Natural killer cell (primary cell): ENCODE results near the gene PDYN. TPM values are rescaled to one million over a fixed set of nuclear protein-coding genes. Genes with fewer than 3 reads are reported as not detected.

Experiments
- ATAC-seq, 3 donors: fragments of 150-1000 bp in 2 of 3; fragments of 200-7000 bp in 1 of 3; cut with Tn5 transposase; 1 replicate in 1 of 3; 2 replicates in 2 of 3; pipeline ENCODE4 v1.10.0; 2021; ENCODE audit warnings: mild to moderate bottlenecking in 2 of 3, moderate library complexity in 2 of 3
- DNase-seq, 2 donors: peaks; one replicate each; pipeline versions ENCODE4 v3.0.0 to v3.0.0-alpha.2; 2013 to 2021; ENCODE audit warnings: mixed read lengths in 1 of 2
- H3K27ac ChIP-seq: one replicate; pipeline ENCODE4 v1.5.1; 2013; ENCODE audit warnings: mild to moderate bottlenecking, low read length
- H3K27me3 ChIP-seq: one replicate; pipeline ENCODE4 v1.6.1; 2013; ENCODE audit warnings: low read length; ENCODE audit not compliant: control insufficient read depth, insufficient read depth
- H3K36me3 ChIP-seq: one replicate; pipeline ENCODE4 v1.6.1; 2013; ENCODE audit warnings: low read length; ENCODE audit not compliant: control insufficient read depth, insufficient read depth
- H3K4me1 ChIP-seq: one replicate; pipeline ENCODE4 v1.6.1; 2013; ENCODE audit warnings: low read length; ENCODE audit not compliant: control insufficient read depth, insufficient read depth
- H3K4me3 ChIP-seq: one replicate; pipeline ENCODE4 v1.5.1; 2013; ENCODE audit warnings: low read length
- H3K9me3 ChIP-seq: one replicate; pipeline ENCODE4 v1.6.1; 2013; ENCODE audit warnings: low read length; ENCODE audit not compliant: control insufficient read depth, insufficient read depth
- H3K27ac Mint-ChIP-seq, 2 donors: one replicate each; pipeline ENCODE4 v1.8.0; 2022; ENCODE audit warnings: mild to moderate bottlenecking in 2 of 2, mixed read lengths in 2 of 2, moderate library complexity in 1 of 2
- H3K27me3 Mint-ChIP-seq, 2 donors: one replicate each; pipeline ENCODE4 v1.8.0; 2022; ENCODE audit warnings: low read depth in 2 of 2, mixed read lengths in 2 of 2
- H3K36me3 Mint-ChIP-seq: one replicate; pipeline ENCODE4 v1.8.0; 2022; ENCODE audit warnings: mixed read lengths
- H3K4me1 Mint-ChIP-seq, 2 donors: one replicate each; pipeline ENCODE4 v1.8.0; 2022; ENCODE audit warnings: mixed read lengths in 2 of 2
- H3K4me3 Mint-ChIP-seq: one replicate; pipeline ENCODE4 v1.8.0; 2022; ENCODE audit warnings: mild to moderate bottlenecking, moderate library complexity, mixed read lengths
- H3K9me3 Mint-ChIP-seq, 2 donors: one replicate each; pipeline ENCODE4 v1.8.0; 2022; ENCODE audit warnings: mixed read lengths in 2 of 2
- WGBS: methylation state at CpG from one replicate; pipeline ENCODE4 v1.1.7; 2013; ENCODE audit warnings: missing lambda C conversion rate; ENCODE audit not compliant: insufficient coverage; 5-methylcytosine and 5-hydroxymethylcytosine counted together
- intact Hi-C: fragments of 100-400 bp; cut with micrococcal nuclease; formaldehyde crosslinking; loops from one replicate; pipeline ENCODE4 v1.14.2; 2022
- total RNA-seq, 4 donors: library from RNA; stranded (reverse); fragments of 120-200 nt in 1 of 4; gene quantifications; one replicate each; pipeline versions ENCODE4 v1.2.3 to v1.2.4, GENCODE V29; 2013 to 2022
- TF ChIP-seq, protein P1 (sequence below): fragments of 200-600 bp; IDR thresholded peaks from one replicate; pipeline ENCODE4 v1.8.0; 2022; ENCODE audit warnings: antibody characterized with exemption

The PDYN gene
- total RNA-seq, 3 donors from 2014 or later (not counting 1 experiment from before 2014, with no cell fraction given) = not detected

DNA sequence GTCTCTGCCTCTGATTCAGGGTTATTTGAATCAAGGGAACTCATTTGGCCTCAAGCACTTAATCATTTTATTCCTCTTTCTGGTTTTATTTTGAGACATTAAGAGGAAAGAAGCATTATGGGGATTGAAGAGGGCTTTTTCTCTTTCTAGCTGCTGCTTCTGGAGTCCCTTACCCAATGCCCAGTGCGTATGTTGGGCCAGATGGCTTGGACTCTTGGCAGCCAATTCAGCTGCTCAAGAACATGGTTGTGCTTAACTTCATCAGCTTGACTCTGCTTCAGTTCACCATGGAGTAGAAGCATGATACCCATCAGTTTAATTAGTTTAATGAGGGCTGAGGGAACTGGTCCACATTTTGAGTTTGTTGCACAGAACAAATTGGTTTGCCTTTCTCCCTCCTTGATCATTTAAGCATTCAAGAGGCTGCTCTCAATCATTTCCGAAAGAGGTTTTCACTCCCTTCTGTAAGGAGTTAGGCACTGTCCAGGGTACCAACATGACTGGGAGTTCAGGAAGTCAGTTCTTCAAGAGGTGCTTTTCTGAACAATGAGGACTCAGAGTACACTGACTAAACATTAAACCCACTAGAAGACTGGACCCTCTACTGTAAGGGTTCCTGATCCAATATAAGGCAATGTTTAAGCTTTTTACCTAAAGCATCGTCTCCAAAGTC is 14.6 kb downstream of the PDYN start:
- no peak overlapping the region for H3K4me3 ChIP-seq
- no peaks in the 10 kb centered on the region for H3K36me3 ChIP-seq
- H3K36me3 Mint-ChIP-seq = no peaks in the 10 kb centered on the region
- H3K27me3 Mint-ChIP-seq = peaks cover 16 to 38% of the 10 kb centered on the region in 2 donors
- no peaks in the 10 kb centered on the region for H3K9me3 ChIP-seq
- H3K27me3 ChIP-seq = no peaks in the 10 kb centered on the region
- intact Hi-C loops = no loop called here
- 67% methylated on average over 3 of the region's 3 CpGs for WGBS
- DNase-seq (no peak), ATAC-seq (no peak)
- no peaks in the 10 kb centered on the region for H3K9me3 Mint-ChIP-seq
- H3K4me1 ChIP-seq = no peaks in the 10 kb centered on the region
- no peaks in the 10 kb centered on the region for H3K4me1 Mint-ChIP-seq
- no peak overlapping the region for H3K27ac ChIP-seq
- H3K27ac Mint-ChIP-seq = no peak overlapping the region
- no peak overlapping the region for H3K4me3 Mint-ChIP-seq
- TF ChIP-seq, protein P1, sequence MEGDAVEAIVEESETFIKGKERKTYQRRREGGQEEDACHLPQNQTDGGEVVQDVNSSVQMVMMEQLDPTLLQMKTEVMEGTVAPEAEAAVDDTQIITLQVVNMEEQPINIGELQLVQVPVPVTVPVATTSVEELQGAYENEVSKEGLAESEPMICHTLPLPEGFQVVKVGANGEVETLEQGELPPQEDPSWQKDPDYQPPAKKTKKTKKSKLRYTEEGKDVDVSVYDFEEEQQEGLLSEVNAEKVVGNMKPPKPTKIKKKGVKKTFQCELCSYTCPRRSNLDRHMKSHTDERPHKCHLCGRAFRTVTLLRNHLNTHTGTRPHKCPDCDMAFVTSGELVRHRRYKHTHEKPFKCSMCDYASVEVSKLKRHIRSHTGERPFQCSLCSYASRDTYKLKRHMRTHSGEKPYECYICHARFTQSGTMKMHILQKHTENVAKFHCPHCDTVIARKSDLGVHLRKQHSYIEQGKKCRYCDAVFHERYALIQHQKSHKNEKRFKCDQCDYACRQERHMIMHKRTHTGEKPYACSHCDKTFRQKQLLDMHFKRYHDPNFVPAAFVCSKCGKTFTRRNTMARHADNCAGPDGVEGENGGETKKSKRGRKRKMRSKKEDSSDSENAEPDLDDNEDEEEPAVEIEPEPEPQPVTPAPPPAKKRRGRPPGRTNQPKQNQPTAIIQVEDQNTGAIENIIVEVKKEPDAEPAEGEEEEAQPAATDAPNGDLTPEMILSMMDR = no peak

DNA sequence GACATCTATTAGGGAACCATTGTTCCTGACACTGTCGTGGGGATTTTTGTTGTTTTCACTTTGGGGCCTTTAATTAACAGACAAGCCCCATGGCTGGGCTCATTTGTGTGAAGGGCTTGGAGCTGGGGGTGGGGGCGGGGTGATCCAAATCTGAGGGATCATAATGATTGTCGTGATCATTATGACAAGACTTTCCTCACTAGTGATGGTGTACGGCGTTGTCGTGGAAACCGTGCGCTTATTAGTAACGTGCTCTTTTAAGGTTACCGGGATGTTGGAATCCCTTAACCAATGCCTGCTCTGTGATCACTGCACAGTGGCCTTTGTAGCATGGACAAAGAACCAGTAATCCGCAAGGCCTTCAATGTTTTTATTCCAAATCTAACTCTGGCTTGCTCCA is 18.6 kb downstream of the PDYN start:
- H3K27me3 ChIP-seq = no peaks in the 10 kb centered on the region
- intact Hi-C loops = no loop called here
- ATAC-seq (no peak), DNase-seq (no peak)
- H3K4me3 Mint-ChIP-seq = no peak overlapping the region
- no peak overlapping the region for H3K27ac Mint-ChIP-seq
- H3K27me3 Mint-ChIP-seq = peaks cover 28 to 64% of the 10 kb centered on the region in 2 donors
- no peaks in the 10 kb centered on the region for H3K9me3 ChIP-seq
- no peaks in the 10 kb centered on the region for H3K36me3 ChIP-seq
- no peak overlapping the region for H3K27ac ChIP-seq
- H3K4me1 Mint-ChIP-seq = no peaks in the 10 kb centered on the region
- H3K4me1 ChIP-seq = no peaks in the 10 kb centered on the region
- TF ChIP-seq, protein P1 = no peak
- WGBS = 90% methylated on average over 10 of the region's 11 CpGs
- no peak overlapping the region for H3K4me3 ChIP-seq
- H3K36me3 Mint-ChIP-seq = no peaks in the 10 kb centered on the region
- no peaks in the 10 kb centered on the region for H3K9me3 Mint-ChIP-seq

DNA sequence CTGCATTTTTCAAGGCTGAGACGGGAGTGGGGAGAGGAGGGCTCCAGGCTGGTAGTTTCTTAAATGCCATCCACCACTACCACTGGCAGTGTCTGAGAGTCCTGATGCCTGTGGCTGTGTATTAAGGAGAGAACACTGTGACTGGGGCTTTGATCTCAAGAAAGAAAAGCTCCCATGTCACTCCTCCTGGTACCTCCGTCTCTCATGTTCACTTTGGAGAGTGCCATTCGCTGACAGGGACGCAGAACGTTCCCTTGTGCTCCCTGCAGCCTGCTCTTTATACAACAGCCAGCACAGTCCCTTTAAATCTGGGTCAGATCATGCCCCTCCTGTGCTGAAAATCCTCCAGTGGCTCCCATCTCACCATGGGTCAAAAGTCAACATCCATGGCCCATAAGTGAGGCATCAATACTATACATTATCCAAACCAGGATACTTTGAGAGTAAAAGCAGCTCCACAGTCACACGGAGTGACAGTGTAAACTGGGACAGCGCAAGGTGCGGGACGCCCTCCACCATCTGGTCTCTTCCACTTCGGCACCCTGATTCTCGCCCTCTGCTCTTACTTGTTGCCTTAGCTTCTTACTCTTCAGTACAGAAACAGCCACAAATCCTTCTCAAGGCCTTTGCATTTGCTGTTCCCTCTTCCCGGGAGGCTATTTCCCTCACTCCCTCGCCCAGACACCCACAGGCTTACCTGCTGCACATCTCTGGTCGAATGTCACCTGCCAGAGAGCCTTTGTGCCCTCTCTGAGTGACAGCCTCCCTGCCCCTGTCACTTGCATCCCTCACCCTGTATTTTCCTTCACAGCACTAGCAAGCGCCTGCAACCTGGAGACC is 20.0 kb downstream of the PDYN start:
- Histone ChIP-seq H3K36me3 (no peaks in the 10 kb centered on the region), H3K9me3 (no peaks in the 10 kb centered on the region), H3K27me3 (no peaks in the 10 kb centered on the region), H3K27ac (no peak overlapping the region), H3K4me1 (no peaks in the 10 kb centered on the region), H3K4me3 (no peak overlapping the region)
- TF ChIP-seq, protein P1 = no peak
- no peaks in the 10 kb centered on the region for H3K4me1 Mint-ChIP-seq
- H3K36me3 Mint-ChIP-seq = no peaks in the 10 kb centered on the region
- H3K27ac Mint-ChIP-seq = no peak overlapping the region
- DNase-seq = no peak
- no peak overlapping the region for H3K4me3 Mint-ChIP-seq
- no peaks in the 10 kb centered on the region for H3K9me3 Mint-ChIP-seq
- no peak for ATAC-seq
- 74% methylated on average over 14 of the region's 15 CpGs for whole genome bisulfite sequencing
- peaks cover 24 to 66% of the 10 kb centered on the region in 2 donors for H3K27me3 Mint-ChIP-seq
- intact Hi-C loops = no loop called here
